KOPT-K1 (cell line): ENCODE data around the gene ELMO1.

Source experiments
- H3K27ac ChIP-seq: fragments of 200-600 bp; sonication (generic); 2 replicates; pipeline ENCODE4 v1.5.1; 2016; ENCODE audit warnings: antibody characterized with exemption, mild to moderate bottlenecking, low read depth, low read length; ENCODE audit not compliant: poor library complexity, severe bottlenecking
- H3K36me3 ChIP-seq: fragments of 200-600 bp; sonication (generic); 2 replicates; pipeline ENCODE4 v1.5.1; 2017; ENCODE audit warnings: antibody characterized with exemption, mild to moderate bottlenecking, low read length, moderate library complexity; ENCODE audit not compliant: insufficient read depth
- H3K9me3 ChIP-seq: fragments of 200-600 bp; sonication (generic); 2 replicates; pipeline ENCODE4 v1.5.1; 2017; ENCODE audit warnings: antibody characterized with exemption, low read length, mild to moderate bottlenecking; ENCODE audit not compliant: insufficient read depth, poor library complexity, severe bottlenecking

The ELMO1 gene

DNA sequence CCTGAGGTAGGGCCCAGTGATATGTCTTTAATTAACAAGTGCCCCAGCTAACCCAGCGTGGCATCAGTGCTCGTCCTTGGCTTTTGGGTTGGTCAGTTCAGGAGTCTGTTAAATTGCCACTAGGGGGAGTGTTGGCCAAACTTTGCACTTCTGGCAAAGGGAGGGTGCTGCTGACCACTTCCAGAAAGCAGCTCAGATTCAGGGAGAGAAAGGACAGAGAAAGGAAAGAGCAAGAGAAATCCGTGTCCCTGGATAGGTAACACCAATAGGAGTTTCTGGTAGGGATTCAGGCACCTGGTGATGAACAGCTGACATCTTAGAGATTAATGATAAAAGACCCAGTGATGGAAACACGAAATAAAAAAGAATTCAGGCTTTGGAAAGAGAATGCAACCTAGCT is 481.3 kb downstream of the ELMO1 start:
- Histone ChIP-seq H3K36me3 (no peaks in the 10 kb centered on the region), H3K27ac (no peak overlapping the region), H3K9me3 (no peaks in the 10 kb centered on the region)

DNA sequence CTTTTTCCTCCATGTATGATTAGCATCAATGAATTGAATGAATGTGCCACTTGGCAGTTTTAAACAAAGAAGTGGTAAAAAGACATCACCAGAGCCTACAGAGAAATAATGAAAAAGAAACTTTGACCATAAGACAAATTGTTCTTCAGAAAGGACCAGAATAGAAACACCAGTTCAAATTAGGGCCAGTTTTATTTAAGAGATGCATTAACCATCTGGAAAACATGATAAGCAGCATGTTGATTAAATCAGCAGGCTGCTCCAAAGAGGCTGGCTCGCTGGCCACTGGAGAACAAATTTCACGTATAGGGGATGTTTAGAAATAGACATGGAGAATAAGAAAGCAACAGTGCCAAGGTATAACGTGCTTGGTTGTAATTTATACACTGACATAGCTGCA is 482.0 kb downstream of the ELMO1 start:
- no peaks in the 10 kb centered on the region for H3K9me3 ChIP-seq
- H3K36me3 ChIP-seq = no peaks in the 10 kb centered on the region
- H3K27ac ChIP-seq = no peak overlapping the region

GRCh38 chr7:36966039-36966438 is 482.6 kb downstream of the ELMO1 start:
- H3K36me3 ChIP-seq = no peaks in the 10 kb centered on the region
- no peaks in the 10 kb centered on the region for H3K9me3 ChIP-seq
- no peak overlapping the region for H3K27ac ChIP-seq

- H3K36me3 ChIP-seq = no peaks in the 10 kb centered on the region
- H3K27ac ChIP-seq = no peak overlapping the region
- no peaks in the 10 kb centered on the region for H3K9me3 ChIP-seq
Observed at GRCh38 chr7:36965625-36966024, 483.0 kb downstream of the ELMO1 start.

DNA sequence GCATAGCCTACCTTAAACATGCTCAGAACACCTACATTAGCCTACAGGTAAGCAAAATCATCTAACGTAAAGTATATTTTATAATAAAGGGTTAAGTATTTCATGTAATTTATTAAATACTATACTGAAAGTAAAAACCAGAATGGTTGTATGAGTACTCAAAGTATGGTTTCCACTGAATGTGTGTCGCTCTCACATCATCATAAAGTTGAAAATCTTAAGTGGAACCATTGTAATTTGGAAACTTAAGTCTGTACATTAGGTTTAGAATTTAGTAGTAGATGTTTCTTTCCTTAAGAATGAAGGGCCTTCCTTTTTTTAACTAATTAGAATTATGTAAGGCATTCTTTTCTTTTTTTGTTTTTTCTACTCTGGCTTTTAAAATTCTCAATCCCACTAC is 484.4 kb downstream of the ELMO1 start:
- no peaks in the 10 kb centered on the region for H3K9me3 ChIP-seq

DNA sequence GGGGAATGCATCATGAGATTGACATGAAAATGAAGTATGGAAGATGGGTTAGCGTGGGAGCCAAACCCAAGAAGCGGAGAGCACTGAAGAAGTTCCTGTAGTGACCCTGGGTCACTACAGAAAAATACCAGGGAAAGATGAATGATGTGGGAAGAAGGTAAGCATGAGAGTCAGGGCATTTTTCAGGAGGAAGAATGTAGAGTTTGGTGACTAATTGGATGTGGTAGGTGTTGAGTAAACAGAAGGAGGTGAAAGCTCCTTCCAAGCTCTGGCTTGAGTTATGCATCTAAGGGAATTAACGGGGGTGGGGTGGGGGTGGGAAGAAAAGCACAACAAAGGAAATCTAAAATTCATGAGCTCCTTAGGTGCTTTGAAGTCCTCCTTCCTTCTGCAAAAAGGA is 486.3 kb downstream of the ELMO1 start:
- no peaks in the 10 kb centered on the region for H3K36me3 ChIP-seq
- no peaks in the 10 kb centered on the region for H3K9me3 ChIP-seq
- H3K27ac ChIP-seq = no peak overlapping the region

More for the DNA sequence above, 484.4 kb downstream of the ELMO1 start:
- no peaks in the 10 kb centered on the region for H3K36me3 ChIP-seq
- H3K27ac ChIP-seq = no peak overlapping the region

GRCh38 chr7:36961693-36962092 is 487.0 kb downstream of the ELMO1 start:
- H3K27ac ChIP-seq = no peak overlapping the region
- H3K9me3 ChIP-seq = no peaks in the 10 kb centered on the region
- no peaks in the 10 kb centered on the region for H3K36me3 ChIP-seq

DNA sequence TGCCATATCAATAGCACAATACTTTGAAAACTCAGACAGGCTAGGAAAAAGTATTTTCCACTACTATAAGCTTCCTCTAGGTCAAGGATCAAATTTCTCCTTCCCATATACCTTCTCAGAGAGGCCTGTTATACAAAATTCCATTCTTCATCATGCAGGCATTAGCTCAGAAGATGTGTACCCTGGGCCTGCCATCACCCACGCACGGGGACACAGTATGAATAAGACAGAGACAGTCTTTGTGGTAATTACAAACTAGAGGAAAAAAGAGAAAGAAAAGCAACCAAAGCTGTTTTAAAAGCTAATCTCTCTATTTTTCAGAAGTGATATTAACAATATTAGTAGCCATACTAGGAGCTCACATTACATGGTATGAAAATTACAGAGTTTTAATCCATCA is 487.6 kb downstream of the ELMO1 start:
- no peaks in the 10 kb centered on the region for H3K9me3 ChIP-seq
- H3K27ac ChIP-seq = no peak overlapping the region
- H3K36me3 ChIP-seq = no peaks in the 10 kb centered on the region

DNA sequence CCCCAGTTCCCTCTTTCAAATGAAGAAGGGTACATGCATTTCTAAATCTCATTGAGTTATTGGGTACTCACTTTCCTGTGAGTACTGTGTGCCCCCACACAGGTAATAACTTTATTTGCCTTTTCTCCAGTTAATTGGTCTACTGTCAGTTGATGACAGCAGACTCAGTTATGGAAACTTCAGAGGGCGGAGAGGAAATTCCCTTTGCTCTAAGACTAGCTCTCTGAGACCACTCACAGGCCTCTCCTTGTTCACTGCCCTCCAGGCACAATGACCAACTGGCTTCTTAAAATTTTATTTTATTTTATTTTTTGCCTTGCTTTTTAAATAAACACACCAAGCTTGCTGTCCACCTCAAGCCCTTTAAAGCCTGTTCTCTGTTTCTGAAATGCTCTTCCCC is 488.6 kb downstream of the ELMO1 start:
- Histone ChIP-seq H3K36me3 (no peaks in the 10 kb centered on the region), H3K27ac (no peak overlapping the region), H3K9me3 (no peaks in the 10 kb centered on the region)

DNA sequence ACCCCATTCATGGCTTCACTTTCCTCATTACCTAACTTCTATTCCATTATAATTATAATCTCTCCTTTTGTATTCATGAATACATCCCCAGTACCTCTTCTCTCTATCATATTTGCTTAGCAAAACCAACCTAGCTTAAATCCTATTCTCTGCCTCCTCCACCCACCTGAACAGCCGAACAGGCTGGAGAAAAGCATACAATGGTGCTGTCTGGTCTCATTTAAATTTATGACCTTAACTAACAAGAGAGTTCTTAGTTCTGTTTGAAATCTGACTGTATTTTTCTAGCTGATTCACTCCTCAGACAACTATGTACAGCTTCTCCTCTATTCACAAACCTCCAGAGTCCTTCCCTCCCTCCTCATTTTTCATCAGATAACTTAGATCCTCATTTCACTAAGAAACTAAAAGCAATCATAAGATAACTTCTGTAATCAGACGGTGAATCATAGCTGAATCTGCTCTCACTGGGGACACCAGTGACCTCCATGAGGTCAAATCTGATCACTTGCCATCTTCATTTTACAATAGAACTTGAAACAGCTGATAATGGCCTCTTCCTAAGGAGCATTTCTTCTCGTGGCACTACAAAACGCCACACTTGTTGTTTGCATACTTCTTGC is 490.4 kb downstream of the ELMO1 start:
- Histone ChIP-seq H3K9me3 (no peaks in the 10 kb centered on the region), H3K27ac (no peak overlapping the region), H3K36me3 (no peaks in the 10 kb centered on the region)

DNA sequence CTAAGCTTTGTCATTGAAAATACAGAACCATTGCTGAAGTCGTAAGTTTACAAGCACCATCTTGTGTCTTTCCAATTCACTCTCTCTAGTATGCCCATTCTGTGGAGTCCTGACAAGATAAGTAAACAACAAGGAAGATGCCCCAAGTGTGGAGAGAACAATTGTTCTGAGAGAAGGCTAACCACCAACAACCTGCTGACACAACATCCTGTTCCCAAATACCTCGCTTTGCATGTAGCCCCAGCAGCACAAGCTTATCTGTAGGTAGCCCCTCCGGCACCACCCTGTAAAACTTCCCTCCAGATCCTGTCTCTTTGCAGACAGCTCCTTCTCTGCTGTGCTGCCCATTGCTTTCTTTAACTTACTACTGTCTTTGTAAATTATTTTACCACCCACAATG is 491.0 kb downstream of the ELMO1 start:
- Histone ChIP-seq H3K36me3 (no peaks in the 10 kb centered on the region; the same call in 1 of the 2 replicates), H3K9me3 (no peaks in the 10 kb centered on the region), H3K27ac (no peak overlapping the region)

- H3K27ac ChIP-seq = no peak overlapping the region
- H3K36me3 ChIP-seq = no peaks in the 10 kb centered on the region; the same call in 1 of the 2 replicates
- H3K9me3 ChIP-seq = no peaks in the 10 kb centered on the region
Observed at GRCh38 chr7:36956814-36957213, 491.9 kb downstream of the ELMO1 start.

DNA sequence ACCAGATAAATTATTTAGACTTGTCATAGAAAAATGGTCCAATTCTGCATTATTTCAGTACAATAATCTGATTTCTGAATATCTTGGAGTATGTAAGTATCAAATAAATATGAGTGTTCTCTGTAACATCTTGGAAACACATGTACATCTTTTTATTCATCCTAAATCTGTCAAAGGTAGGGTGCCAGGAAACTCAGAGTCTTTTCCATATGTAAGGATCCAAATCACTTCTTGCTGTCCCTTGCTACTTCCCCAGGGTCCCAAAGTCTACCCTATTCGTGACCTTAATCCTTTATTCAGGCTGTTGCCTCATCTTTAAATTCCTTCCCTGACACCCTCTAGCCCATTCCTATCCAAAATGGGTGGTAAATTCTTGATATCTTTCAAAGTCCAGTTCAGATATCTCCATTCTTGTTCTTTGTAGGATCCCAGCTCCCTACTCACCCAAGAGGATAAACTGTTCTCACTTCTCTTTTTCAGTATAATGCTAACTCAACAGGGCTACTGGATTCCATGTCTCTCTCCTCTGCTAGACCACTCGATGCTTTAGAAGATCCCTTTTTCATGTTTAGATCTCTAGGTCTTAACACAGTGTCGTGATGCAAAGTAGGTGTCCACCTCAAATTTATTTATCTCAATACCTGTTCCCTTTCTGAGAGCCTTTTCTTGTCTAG is 493.1 kb downstream of the ELMO1 start:
- Histone ChIP-seq H3K27ac (no peak overlapping the region), H3K36me3 (peaks cover 7% of the 10 kb centered on the region; the same call in 1 of the 2 replicates), H3K9me3 (no peaks in the 10 kb centered on the region)

DNA sequence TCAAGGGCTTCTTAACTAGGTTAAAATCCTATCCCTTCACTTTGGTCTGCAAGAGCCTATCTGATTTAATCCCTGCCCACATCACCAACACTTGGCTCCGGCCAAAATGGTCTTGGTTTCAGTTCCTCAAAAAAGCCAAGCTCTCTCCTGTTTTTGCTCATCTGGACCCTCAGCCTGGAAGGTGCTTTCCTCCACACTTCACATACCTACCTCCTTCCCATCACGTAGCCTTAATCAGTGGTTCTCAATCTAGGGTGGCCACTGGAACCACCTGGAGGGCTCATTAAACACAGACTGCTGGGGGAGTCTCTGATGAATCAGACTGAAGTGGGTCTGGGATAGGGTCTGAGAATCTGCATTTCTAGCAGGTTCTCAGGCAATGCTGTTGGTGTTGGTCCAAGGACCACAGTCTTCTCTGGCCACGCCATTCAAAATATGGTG is 497.4 kb downstream of the ELMO1 start:
- H3K36me3 ChIP-seq = peaks cover 7% of the 10 kb centered on the region; the same call in 1 of the 2 replicates
- H3K27ac ChIP-seq = no peak overlapping the region
- H3K9me3 ChIP-seq = no peaks in the 10 kb centered on the region

GRCh38 chr7:36949711-36950600 is 498.7 kb downstream of the ELMO1 start:
- H3K9me3 ChIP-seq = no peaks in the 10 kb centered on the region
- H3K36me3 ChIP-seq = peaks cover 7% of the 10 kb centered on the region; the same call in 1 of the 2 replicates
- H3K27ac ChIP-seq = no peak overlapping the region
